Stimulated activated CD8-positive, alpha-beta memory T cell treated with anti-CD3 and anti-CD28 coated beads, Interleukin-4, amount 100 ng/mL, for 24 hours (primary cell): ENCODE results near the gene MAML3.

Experiments
- DNase-seq: peaks from one replicate; pipeline ENCODE4 v3.0.0-alpha.2; 2020; ENCODE audit warnings: low read depth

MAML3 gene

DNA sequence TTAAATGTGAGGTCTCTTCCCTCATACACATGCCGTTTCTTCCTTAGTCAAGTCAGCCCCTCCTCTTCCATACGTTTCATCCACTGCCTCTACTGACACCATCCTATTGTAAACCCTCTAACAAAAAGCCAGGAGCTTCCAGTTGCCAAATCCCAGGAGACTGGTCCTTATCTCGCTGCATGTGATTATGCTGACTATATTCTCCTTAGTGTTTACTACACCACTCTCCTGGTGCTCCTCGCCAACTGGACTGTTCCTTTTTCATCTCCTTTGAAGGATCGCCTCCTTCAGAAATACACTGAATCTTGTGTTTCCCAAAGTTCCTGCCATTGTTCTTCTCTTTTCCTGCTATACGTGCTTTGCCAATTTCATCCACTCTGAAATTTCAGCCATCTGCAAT lies 27.7 kb downstream of the MAML3 start:
- no peak for DNase-seq

GRCh38 chr4:140125374-140125773 lies 28.6 kb downstream of the MAML3 start:
- DNase-seq, result no peak

DNA sequence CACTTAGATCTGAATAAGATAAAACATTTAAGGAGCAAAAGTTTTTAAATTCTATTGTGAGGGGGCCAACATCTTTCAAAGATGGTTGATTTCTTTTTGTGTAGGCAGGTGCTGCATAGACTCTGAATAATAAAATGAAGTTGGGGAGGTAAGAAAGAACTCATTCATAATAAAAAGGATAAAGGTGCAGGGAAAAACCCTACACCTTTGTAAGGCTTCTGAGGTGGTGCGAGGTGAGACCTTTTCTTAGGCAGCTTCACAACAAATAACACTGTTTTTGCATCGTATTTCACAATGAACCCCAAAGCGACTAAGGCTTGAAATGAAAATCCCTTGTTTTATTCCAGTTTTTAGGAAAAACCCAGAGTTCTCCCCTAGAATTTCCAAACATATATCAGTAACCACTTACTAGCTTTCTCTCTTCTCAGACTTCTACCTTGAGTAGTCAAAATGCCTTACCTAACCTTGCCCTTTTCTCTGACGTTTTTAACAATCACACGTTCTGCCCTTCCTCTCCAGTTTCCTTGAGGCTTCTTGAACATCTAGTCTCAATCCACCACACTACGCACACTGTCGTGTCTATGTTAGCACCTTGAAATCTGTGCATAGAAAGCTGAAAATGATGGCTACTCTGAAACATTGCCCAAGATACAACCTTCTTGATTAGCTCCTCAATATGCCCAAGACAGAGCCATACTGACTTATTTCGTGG lies 30.2 kb downstream of the MAML3 start:
- no peak for DNase-seq

GRCh38 chr4:140122891-140123290 lies 31.1 kb downstream of the MAML3 start:
- no peak for DNase-seq

DNA sequence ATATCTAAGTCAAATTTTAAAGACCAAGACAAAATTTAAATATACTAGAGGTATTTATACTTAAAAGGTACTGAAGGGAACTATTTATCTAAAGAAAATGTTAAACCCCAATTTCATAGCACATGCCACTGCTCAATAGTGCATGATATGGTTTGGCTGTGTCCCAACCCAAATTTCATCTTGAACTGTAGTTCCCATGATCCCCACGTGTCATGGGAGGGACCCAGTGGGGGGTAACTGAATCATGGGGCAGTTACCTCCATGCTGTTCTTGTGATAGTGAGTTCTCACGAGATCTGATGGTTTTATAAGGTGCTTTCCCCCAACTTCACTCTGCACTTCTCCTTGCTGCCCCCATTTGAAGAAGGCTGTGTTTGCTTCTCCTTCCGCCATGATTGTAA lies 32.3 kb downstream of the MAML3 start:
- DNase-seq, result no peak

GRCh38 chr4:140118931-140119640 lies 34.9 kb downstream of the MAML3 start:
- no peak for DNase-seq

DNA sequence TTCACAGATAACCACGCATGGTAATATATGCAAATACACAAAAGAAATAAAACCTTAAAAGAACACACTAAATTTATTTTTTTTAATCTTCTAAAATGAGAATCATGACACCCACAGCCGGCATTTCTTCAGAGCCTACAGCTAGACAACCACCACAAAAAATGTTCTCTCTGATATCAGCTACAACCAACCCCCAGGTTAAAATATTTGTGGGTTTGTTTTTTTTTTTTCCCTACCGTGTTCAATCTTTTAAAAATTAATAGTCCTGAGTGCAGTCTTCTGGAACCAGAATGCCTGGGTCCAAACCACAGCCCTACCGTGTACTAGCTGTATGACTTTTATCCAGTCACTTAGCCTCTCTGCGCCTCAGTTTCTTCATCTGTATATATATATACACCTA lies 36.0 kb downstream of the MAML3 start:
- no peak for DNase-seq

GRCh38 chr4:140116442-140117104 lies 37.4 kb downstream of the MAML3 start:
- DNase-seq, result no peak

GRCh38 chr4:140115140-140115539 lies 38.8 kb downstream of the MAML3 start:
- no peak for DNase-seq

- no peak for DNase-seq
Observed at GRCh38 chr4:140113653-140114052, 40.3 kb downstream of the MAML3 start.

- no peak for DNase-seq
Observed at GRCh38 chr4:140112576-140112975, 41.4 kb downstream of the MAML3 start.

DNA sequence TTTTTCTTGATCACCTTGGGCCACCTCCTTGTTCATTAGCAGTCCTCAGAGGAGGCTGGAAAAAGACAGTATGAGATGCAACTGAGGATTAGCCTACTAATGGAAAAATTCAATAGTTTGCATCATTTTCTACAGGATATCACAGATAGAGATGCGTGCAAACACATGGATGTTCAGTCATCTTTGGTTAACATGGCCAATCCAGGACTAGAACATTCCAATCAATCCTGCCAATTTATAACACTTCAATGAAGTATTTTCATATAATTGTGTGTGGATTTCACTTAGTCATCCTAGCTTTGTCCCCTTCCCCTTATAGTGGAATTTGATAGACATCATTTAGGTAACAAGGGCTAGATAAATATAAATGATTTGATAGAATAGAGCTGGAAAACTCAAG lies 42.7 kb downstream of the MAML3 start:
- DNase-seq, result no peak

DNA sequence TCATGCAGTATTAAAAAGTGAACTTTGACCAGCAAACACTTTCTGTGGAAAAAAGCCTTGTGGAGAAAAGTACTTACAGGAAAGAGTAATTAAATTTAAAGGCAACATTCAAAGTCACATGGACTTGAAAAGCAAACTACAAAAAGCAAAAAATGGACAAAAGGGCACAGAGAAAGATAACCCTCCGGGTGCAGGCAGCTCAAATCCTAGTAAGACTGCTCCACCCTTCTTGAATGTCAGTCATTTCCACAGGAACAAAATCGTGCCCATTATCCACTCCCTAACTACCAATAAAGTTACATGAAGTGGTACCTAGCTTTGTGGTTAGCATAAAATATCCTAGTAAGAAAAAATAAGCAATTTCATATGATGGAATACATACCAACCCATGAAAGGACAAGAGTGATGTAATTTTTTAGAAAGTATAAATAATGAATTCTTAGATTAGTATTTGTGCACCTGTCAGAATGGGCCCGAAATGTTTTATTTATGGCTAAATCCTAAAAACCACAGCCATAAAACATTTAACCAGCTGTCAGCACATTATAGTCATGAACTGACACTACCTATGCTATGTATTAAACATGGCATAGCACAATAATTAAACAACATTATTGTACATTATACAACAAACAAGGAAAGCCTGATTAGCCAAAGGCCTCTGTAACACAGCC lies 43.3 kb downstream of the MAML3 start:
- DNase-seq, result no peak

DNA sequence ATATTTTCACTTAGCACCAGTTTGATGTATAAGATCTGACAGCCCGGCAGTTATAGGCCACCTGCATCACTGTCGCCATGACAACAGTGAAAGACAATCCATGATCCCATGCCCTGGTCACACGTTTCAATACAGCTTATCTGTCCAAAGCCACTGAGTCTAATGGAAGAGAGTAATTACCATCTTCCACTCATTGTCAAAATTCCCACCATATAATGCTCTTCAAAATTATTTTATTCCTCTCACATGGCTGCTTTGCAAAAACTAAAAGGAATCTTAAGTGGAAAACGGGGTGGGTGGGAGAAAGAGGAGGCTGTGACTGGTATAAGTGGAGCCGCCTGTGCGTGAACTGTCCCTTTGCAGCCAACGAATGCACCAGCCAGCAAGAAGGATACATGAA lies 44.2 kb downstream of the MAML3 start:
- DNase-seq, result no peak

GRCh38 chr4:140109292-140109691 lies 44.7 kb downstream of the MAML3 start:
- no peak for DNase-seq

DNA sequence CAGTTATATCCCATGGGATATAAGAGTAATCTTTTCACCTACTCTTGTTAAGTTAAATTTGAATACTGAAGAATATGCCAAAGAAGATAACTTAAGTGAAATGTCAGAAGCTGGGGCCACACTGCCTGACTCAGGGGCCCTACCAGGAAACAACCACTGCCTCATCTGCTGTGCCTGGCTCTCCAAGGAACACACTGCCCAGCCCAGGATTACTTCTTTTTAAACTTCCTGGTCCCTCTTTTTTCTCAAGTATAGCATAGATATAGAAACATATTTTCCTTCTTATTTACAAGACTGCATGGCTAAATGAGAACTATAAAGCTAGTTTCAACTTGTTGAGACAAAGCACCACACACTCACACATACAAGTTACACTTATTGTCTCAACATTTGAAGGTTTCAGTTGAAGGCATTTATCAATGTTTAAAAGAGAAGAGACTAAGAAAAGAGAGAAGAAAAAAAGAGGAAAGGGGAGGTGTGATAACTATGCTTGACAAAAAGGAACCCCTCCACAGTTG lies 45.2 kb downstream of the MAML3 start:
- no peak for DNase-seq

DNA sequence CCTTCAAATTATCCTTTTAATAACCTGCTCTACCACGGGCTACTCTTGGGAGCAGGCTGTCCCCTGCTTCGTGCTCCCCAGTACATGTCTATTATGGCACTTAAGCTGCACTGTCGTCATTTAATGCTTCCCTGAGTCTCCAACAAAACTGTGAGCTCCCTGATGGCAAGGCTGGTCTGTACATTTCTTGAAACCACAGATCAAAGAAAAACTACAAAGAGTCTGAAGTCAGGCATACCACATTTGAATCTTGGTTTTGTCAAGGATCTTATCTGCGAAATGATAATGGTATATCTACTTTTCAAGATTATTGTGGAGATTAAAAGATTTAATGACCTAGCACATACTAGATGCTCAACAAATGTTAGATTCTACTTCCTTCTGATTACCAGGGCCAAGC lies 45.7 kb downstream of the MAML3 start:
- no peak for DNase-seq

- no peak for DNase-seq
Observed at GRCh38 chr4:140106289-140106844, 47.6 kb downstream of the MAML3 start.

GRCh38 chr4:140105436-140105835 lies 48.5 kb downstream of the MAML3 start:
- DNase-seq, result no peak

- no peak for DNase-seq
Observed at GRCh38 chr4:140103676-140104075, 50.3 kb downstream of the MAML3 start.

DNA sequence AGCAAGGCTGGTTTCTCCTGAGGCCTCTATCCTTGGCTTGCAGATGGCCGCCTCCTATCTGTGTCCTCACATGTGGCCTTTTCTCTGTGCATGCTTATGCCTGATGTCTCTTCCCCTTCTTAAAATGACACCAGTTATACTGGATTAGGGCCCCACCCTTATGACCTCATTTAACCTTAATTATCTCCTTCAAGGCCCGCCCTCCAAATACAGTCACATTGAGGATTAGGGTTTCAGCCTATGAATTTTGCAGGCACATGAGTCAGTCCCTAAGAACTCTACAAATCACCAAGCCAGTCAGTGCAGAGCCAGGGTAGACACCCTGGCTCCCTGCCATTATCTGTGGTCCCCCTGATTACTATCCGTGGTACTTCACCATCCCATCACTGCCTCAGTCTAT lies 51.6 kb downstream of the MAML3 start:
- no peak for DNase-seq

DNA sequence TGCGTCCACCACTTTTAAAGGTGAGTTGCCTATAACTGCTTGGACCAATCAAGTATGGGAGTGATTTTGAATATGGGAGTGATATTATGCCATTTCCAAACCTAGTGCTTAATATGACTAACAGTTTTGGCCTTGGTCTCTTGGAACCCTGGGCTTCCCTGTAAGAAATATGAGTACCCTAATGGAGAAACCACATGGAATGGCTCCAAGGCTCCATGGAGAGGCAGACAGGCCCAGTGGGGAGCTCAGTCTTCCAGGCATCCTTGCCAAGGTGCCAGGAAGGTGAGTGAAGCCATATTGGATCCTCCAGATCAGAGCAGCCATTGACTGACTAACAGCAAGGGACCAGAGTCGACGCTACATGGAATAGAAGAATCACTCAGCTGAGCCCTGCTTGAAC lies 53.2 kb downstream of the MAML3 start:
- DNase-seq, result no peak
